ENCODE results near the gene HAL.

HAL gene

GRCh38 chr12:96029826-96030225 is 33.7 kb upstream of the HAL start (continued):
- TF ChIP-seq ZNF623 (tag by site-specific recombination; IDR thresholded peaks at IDR 0.05), result no peak
- TF ChIP-seq ZNF16 (tag by site-specific recombination; IDR thresholded peaks at IDR 0.05; ENCODE audit: low read depth), result no peak
- no peak for TF ChIP-seq ZNF114 (tag by site-specific recombination; IDR thresholded peaks at IDR 0.05)
- no peak for TF ChIP-seq ZNF610 (tag by site-specific recombination; IDR thresholded peaks at IDR 0.05; ENCODE audit: borderline replicate concordance)
- TF ChIP-seq ZNF701 (tag by site-specific recombination; IDR thresholded peaks at IDR 0.05), result no peak

GRCh38 chr12:96028538-96028937 is 32.4 kb upstream of the HAL start:
- H3K27ac ChIP-seq (ENCODE audit: extremely low read depth, low read depth, low read length), result no peak overlapping the region
- ChIA-PET CTCF (no interaction called here), POLR2A (interaction anchor here (0.6 kb wide), 1 partner anchor 386 kb away, joined by 6 read pairs; no protein-coding TSS in a partner anchor)
- 0 out of 2 replicates have a peak, but pooled peaks cover 3% of the 10 kb centered on the region for H3K4me1 ChIP-seq (ENCODE audit: control insufficient read depth, insufficient read depth, low read length)
- no peak overlapping the region for H3K4me3 ChIP-seq (ENCODE audit: low read depth, low read length)
- no peaks in the 10 kb centered on the region for H3K9me3 ChIP-seq (ENCODE audit: control insufficient read depth, insufficient read depth, low read depth, low read length)
- H3K36me3 ChIP-seq (ENCODE audit: control insufficient read depth in 2 of 2, insufficient read depth in 1 of 2, low read length in 2 of 2), result peaks cover 19 to 46% of the 10 kb centered on the region in 2 experiments
- TF ChIP-seq HOXD13 (CRISPR knock-in tag; IDR thresholded peaks at IDR 0.05; ENCODE audit: borderline replicate concordance), result no peak
- no peak for TF ChIP-seq ZIC2 (tag by site-specific recombination; IDR thresholded peaks at IDR 0.05)
- no peak for TF ChIP-seq ZNF112 (tag by site-specific recombination; IDR thresholded peaks at IDR 0.05)
- no peak for TF ChIP-seq ZNF670 (tag by site-specific recombination; IDR thresholded peaks at IDR 0.05; ENCODE audit: low read depth)

- CTCF ChIA-PET, result interaction anchor here (2.3 kb wide), 1 partner anchor 11 kb away, joined by 6 read pairs; no protein-coding TSS in a partner anchor
- Histone ChIP-seq H3K36me3 (ENCODE audit: control insufficient read depth in 2 of 2, insufficient read depth in 1 of 2, low read length in 2 of 2) (peaks cover 39 to 68% of the 10 kb centered on the region in 2 experiments), H3K27ac (ENCODE audit: extremely low read depth, low read depth, low read length) (no peak overlapping the region), H3K4me1 (ENCODE audit: control insufficient read depth, insufficient read depth, low read length) (no peaks in the 10 kb centered on the region), H3K4me3 (ENCODE audit: low read depth, low read length) (no peak overlapping the region), H3K9me3 (ENCODE audit: control insufficient read depth, insufficient read depth, low read depth, low read length) (no peaks in the 10 kb centered on the region)
- TF ChIP-seq ZNF529 (tag by site-specific recombination; IDR thresholded peaks at IDR 0.05; ENCODE audit: insufficient replicate concordance) (no peak), KLF17 (tag by site-specific recombination; IDR thresholded peaks at IDR 0.05) (no peak), MYNN (tag by site-specific recombination; IDR thresholded peaks at IDR 0.05; ENCODE audit: borderline replicate concordance) (no peak), ZSCAN5A (tag by site-specific recombination; IDR thresholded peaks at IDR 0.05) (no peak), ZNF157 (tag by site-specific recombination; IDR thresholded peaks at IDR 0.05) (no peak), ZNF548 (tag by site-specific recombination; IDR thresholded peaks at IDR 0.05) (no peak), ZNF148 (tag by site-specific recombination; IDR thresholded peaks at IDR 0.05; ENCODE audit: borderline replicate concordance) (no peak), ZNF175 (tag by site-specific recombination; IDR thresholded peaks at IDR 0.05) (no peak), BCL11B (tag by site-specific recombination; IDR thresholded peaks at IDR 0.05; ENCODE audit: low read depth) (no peak), SALL2 (tag by site-specific recombination; IDR thresholded peaks at IDR 0.05; ENCODE audit: borderline replicate concordance) (no peak), ZNF518A (tag by site-specific recombination; conservative IDR thresholded peaks at IDR 0.05; ENCODE audit: low read depth) (no peak), ZNF239 (tag by site-specific recombination; IDR thresholded peaks at IDR 0.05) (no peak)
- POLR2A ChIA-PET, result interaction anchor here (0.9 kb wide), 1 partner anchor 9 kb away, joined by 3 read pairs; the partner anchor contains the start of gene LTA4H
Measured at GRCh38 chr12:96026331-96026730, 30.2 kb upstream of the HAL start.
